ENCODE data around the gene CCNL2.
"Not testable (repeated sequence)": the region's sequence is repeated elsewhere in the genome, so short reads cannot be mapped to it uniquely, and the experiment has no call there.

Gene CCNL2

GRCh38 chr1:1430992-1431844, 32.1 kb upstream of the CCNL2 start:
- TF ChIP-seq ZNF274 (IDR thresholded peaks at IDR 0.05; ENCODE audit: low read depth, low read length) (no peak), SUZ12 (IDR thresholded peaks at IDR 0.05; ENCODE audit: extremely low read depth, insufficient read depth, insufficient read length) (no peak), YY1 (IDR thresholded peaks at IDR 0.05; ENCODE audit: insufficient read depth, insufficient read length) (no peak)
- no peak for DNase-seq (ENCODE audit: low read depth, low spot score)
- H3K27me3 ChIP-seq (ENCODE audit: insufficient read depth, insufficient read length), result peaks cover 13% of the 10 kb centered on the region
- no peaks in the 10 kb centered on the region for H3K36me3 ChIP-seq (ENCODE audit: insufficient read depth, insufficient read length, low read length)
- no peaks in the 10 kb centered on the region for H3K9me3 ChIP-seq (ENCODE audit: insufficient read depth, low read length)
- peaks cover 26% of the 10 kb centered on the region for H3K4me1 ChIP-seq (ENCODE audit: insufficient read depth, insufficient read length)
- H3K9ac ChIP-seq (ENCODE audit: insufficient read length, low read depth), result peak overlapping the region; percentile 66
- H3K4me3 ChIP-seq (ENCODE audit: insufficient read length, low read depth), result no peak overlapping the region

GRCh38 chr1:1430114-1430982, 31.2 kb upstream of the CCNL2 start:
- DNase-seq (ENCODE audit: low read depth, low spot score), result no peak
- Histone ChIP-seq H3K4me1 (ENCODE audit: insufficient read depth, insufficient read length) (peaks cover 27% of the 10 kb centered on the region), H3K36me3 (ENCODE audit: insufficient read depth, insufficient read length, low read length) (no peaks in the 10 kb centered on the region), H3K9me3 (ENCODE audit: insufficient read depth, low read length) (no peaks in the 10 kb centered on the region), H3K27me3 (ENCODE audit: insufficient read depth, insufficient read length) (peaks cover 9% of the 10 kb centered on the region), H3K9ac (ENCODE audit: insufficient read length, low read depth) (peak overlapping the region; percentile 66), H3K4me3 (ENCODE audit: insufficient read length, low read depth) (peak overlapping the region; percentile 24)
- TF ChIP-seq YY1 (IDR thresholded peaks at IDR 0.05; ENCODE audit: insufficient read depth, insufficient read length) (no peak), ZNF274 (IDR thresholded peaks at IDR 0.05; ENCODE audit: low read depth, low read length) (no peak)

- TF ChIP-seq SUZ12 (IDR thresholded peaks at IDR 0.05; ENCODE audit: extremely low read depth, insufficient read depth, insufficient read length), result no peak
- TF ChIP-seq ZNF274 (IDR thresholded peaks at IDR 0.05; ENCODE audit: low read depth, low read length), result no peak
- TF ChIP-seq YY1 (IDR thresholded peaks at IDR 0.05; ENCODE audit: insufficient read depth, insufficient read length), result no peak
- no peak for DNase-seq (ENCODE audit: low read depth, low spot score)
- no peaks in the 10 kb centered on the region for H3K9me3 ChIP-seq (ENCODE audit: insufficient read depth, low read length)
- H3K36me3 ChIP-seq (ENCODE audit: insufficient read depth, insufficient read length, low read length), result no peaks in the 10 kb centered on the region
- peak overlapping the region; percentile 66 for H3K9ac ChIP-seq (ENCODE audit: insufficient read length, low read depth)
- peaks cover 22% of the 10 kb centered on the region for H3K4me1 ChIP-seq (ENCODE audit: insufficient read depth, insufficient read length)
- H3K4me3 ChIP-seq (ENCODE audit: insufficient read length, low read depth), result no peak overlapping the region
- peaks cover 3% of the 10 kb centered on the region for H3K27me3 ChIP-seq (ENCODE audit: insufficient read depth, insufficient read length)
Observed at GRCh38 chr1:1429671-1430073, 30.5 kb upstream of the CCNL2 start.

DNA sequence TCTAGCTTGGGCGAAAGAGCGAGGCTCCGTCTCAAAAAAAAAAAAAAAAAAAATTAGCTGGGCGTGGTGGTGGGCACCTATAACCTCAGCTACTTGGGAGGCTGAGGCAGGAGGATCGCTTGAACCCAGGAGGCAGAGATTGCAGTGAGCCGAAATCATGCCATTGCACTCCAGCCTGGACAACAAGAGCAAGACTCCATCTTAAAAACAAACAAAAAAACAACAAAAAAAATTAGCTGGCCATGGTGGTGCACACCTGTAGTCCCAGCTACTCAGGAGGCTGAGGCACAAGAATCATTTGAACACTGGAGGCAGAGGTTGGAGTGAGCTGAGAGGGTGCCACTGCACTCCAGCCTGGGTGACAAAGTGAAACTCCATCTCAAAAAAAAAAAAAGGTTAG, 29.8 kb upstream of the CCNL2 start:
- H3K4me1 ChIP-seq (ENCODE audit: insufficient read depth, insufficient read length), result peaks cover 22% of the 10 kb centered on the region
- not testable (repeated sequence) for H3K9ac ChIP-seq (ENCODE audit: insufficient read length, low read depth); H3K36me3 ChIP-seq (ENCODE audit: insufficient read depth, insufficient read length, low read length); H3K27me3 ChIP-seq (ENCODE audit: insufficient read depth, insufficient read length); H3K9me3 ChIP-seq (ENCODE audit: insufficient read depth, low read length); DNase-seq (ENCODE audit: low read depth, low spot score); H3K4me3 ChIP-seq (ENCODE audit: insufficient read length, low read depth)

GRCh38 chr1:1428174-1428573, 29.0 kb upstream of the CCNL2 start:
- no peak for DNase-seq (ENCODE audit: low read depth, low spot score)
- Histone ChIP-seq H3K9ac (ENCODE audit: insufficient read length, low read depth) (no peak overlapping the region), H3K4me1 (ENCODE audit: insufficient read depth, insufficient read length) (peaks cover 16% of the 10 kb centered on the region), H3K36me3 (ENCODE audit: insufficient read depth, insufficient read length, low read length) (no peaks in the 10 kb centered on the region), H3K27me3 (ENCODE audit: insufficient read depth, insufficient read length) (no peaks in the 10 kb centered on the region), H3K4me3 (ENCODE audit: insufficient read length, low read depth) (no peak overlapping the region), H3K9me3 (ENCODE audit: insufficient read depth, low read length) (no peaks in the 10 kb centered on the region)
- TF ChIP-seq ZNF274 (IDR thresholded peaks at IDR 0.05; ENCODE audit: low read depth, low read length), result no peak
- TF ChIP-seq SUZ12 (IDR thresholded peaks at IDR 0.05; ENCODE audit: extremely low read depth, insufficient read depth, insufficient read length), result no peak
- TF ChIP-seq YY1 (IDR thresholded peaks at IDR 0.05; ENCODE audit: insufficient read depth, insufficient read length), result no peak

DNA sequence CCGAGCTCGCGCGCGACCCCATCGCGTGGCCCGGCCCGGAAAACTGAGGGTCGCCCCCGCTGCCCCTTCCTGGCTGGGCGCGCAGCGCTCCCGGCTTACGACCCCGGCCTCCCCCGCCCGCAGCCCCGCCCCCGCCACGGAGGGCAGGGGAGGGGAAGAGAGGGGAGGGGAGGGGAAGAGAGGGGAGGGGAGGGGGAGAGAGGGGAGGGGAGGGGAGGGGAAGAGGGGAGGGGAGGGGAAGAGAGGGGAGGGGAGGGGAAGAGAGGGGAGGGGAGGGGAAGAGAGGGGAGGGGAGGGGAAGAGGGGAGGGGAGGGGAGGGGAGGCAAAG, 28.6 kb upstream of the CCNL2 start:
- Histone ChIP-seq H3K4me3 (ENCODE audit: insufficient read length, low read depth) (no peak overlapping the region), H3K27me3 (ENCODE audit: insufficient read depth, insufficient read length) (no peaks in the 10 kb centered on the region), H3K9ac (ENCODE audit: insufficient read length, low read depth) (peak overlapping the region; percentile 42), H3K36me3 (ENCODE audit: insufficient read depth, insufficient read length, low read length) (no peaks in the 10 kb centered on the region), H3K9me3 (ENCODE audit: insufficient read depth, low read length) (no peaks in the 10 kb centered on the region), H3K4me1 (ENCODE audit: insufficient read depth, insufficient read length) (peaks cover 16% of the 10 kb centered on the region)
- TF ChIP-seq SUZ12 (IDR thresholded peaks at IDR 0.05; ENCODE audit: extremely low read depth, insufficient read depth, insufficient read length) (no peak), ZNF274 (IDR thresholded peaks at IDR 0.05; ENCODE audit: low read depth, low read length) (no peak), YY1 (IDR thresholded peaks at IDR 0.05; ENCODE audit: insufficient read depth, insufficient read length) (no peak)
- DNase-seq (ENCODE audit: low read depth, low spot score), result no peak

DNA sequence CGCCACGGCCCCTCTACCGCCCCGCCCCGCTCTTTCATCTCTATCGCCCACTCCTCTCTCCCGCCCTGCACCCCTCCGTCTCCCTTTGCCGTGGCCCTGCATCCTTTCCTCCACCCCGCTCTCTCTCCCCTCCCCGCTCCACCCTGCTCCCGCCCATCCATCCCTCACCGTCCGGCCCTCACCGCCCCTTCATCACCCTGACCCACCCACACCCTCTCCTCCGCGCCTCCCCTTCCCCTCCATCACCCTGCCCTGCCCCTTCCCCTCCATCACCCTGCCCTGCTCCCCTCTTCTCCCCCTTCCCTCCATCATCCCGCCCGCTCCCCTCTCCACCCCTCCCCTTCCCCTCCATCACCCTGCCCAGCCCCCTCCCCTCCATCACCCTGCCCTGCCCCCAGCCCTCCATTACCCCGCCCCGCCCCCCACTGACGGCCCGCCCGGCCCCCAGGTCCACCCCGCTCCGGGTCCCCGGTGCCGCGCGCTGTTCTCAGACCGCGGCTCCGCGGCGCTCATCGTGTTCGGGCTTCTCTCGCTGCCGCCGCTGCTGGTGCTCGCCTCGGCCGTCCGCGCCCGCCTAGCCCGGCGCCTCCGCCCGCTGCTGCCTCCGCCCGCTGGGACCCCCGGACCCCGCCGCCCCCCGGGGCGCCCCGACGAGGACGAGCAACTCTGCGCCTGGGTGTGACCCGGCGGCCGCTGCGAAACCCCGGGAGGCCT, 28.1 kb upstream of the CCNL2 start:
- Histone ChIP-seq H3K4me3 (ENCODE audit: insufficient read length, low read depth) (peak overlapping the region; percentile 21), H3K27me3 (ENCODE audit: insufficient read depth, insufficient read length) (no peaks in the 10 kb centered on the region), H3K9me3 (ENCODE audit: insufficient read depth, low read length) (no peaks in the 10 kb centered on the region), H3K4me1 (ENCODE audit: insufficient read depth, insufficient read length) (peaks cover 12% of the 10 kb centered on the region), H3K36me3 (ENCODE audit: insufficient read depth, insufficient read length, low read length) (no peaks in the 10 kb centered on the region), H3K9ac (ENCODE audit: insufficient read length, low read depth) (peak overlapping the region; percentile 42)
- no peak for DNase-seq (ENCODE audit: low read depth, low spot score)
- no peak for TF ChIP-seq ZNF274 (IDR thresholded peaks at IDR 0.05; ENCODE audit: low read depth, low read length)
- no peak for TF ChIP-seq YY1 (IDR thresholded peaks at IDR 0.05; ENCODE audit: insufficient read depth, insufficient read length)
- TF ChIP-seq SUZ12 (IDR thresholded peaks at IDR 0.05; ENCODE audit: extremely low read depth, insufficient read depth, insufficient read length), result no peak
